GM12872 (cell line): ENCODE data around the gene GABRQ.

Source experiments
- TF ChIP-seq, protein P1 (sequence below): IDR thresholded peaks from 3 replicates; pipeline ENCODE4 v1.5.1; 2011; ENCODE audit warnings: low read depth, mild to moderate bottlenecking, low read length, moderate library complexity; ENCODE audit not compliant: insufficient read depth

GABRQ gene

GRCh38 chrX:152637649-152638442 lies at the start of gene GABRQ:
GABRQ (plus strand) TSS chrX:152637895; CDS start chrX:152638203, 308 bp downstream.
- TF ChIP-seq, protein P1, sequence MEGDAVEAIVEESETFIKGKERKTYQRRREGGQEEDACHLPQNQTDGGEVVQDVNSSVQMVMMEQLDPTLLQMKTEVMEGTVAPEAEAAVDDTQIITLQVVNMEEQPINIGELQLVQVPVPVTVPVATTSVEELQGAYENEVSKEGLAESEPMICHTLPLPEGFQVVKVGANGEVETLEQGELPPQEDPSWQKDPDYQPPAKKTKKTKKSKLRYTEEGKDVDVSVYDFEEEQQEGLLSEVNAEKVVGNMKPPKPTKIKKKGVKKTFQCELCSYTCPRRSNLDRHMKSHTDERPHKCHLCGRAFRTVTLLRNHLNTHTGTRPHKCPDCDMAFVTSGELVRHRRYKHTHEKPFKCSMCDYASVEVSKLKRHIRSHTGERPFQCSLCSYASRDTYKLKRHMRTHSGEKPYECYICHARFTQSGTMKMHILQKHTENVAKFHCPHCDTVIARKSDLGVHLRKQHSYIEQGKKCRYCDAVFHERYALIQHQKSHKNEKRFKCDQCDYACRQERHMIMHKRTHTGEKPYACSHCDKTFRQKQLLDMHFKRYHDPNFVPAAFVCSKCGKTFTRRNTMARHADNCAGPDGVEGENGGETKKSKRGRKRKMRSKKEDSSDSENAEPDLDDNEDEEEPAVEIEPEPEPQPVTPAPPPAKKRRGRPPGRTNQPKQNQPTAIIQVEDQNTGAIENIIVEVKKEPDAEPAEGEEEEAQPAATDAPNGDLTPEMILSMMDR, result no peak

DNA sequence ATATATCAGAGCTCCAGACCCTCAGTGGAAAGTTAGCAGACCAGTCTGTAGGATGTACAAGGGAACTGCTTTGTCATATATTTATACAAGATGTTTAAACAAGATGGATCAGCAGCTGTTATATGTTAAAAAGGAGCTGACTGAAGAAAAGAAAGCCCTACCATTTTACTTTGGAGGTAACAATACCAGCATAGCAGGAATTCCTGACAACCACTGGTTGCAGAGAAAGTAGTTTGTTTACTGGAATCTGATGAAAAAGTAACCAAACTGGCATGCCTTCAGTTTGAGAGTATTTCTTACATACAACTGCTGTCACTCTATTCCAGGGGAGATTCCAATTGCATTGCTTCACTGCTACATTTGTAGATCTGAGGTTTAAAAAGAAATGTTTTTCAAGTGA lies 49.5 kb upstream of the GABRQ start:
- TF ChIP-seq, protein P1, result no peak

DNA sequence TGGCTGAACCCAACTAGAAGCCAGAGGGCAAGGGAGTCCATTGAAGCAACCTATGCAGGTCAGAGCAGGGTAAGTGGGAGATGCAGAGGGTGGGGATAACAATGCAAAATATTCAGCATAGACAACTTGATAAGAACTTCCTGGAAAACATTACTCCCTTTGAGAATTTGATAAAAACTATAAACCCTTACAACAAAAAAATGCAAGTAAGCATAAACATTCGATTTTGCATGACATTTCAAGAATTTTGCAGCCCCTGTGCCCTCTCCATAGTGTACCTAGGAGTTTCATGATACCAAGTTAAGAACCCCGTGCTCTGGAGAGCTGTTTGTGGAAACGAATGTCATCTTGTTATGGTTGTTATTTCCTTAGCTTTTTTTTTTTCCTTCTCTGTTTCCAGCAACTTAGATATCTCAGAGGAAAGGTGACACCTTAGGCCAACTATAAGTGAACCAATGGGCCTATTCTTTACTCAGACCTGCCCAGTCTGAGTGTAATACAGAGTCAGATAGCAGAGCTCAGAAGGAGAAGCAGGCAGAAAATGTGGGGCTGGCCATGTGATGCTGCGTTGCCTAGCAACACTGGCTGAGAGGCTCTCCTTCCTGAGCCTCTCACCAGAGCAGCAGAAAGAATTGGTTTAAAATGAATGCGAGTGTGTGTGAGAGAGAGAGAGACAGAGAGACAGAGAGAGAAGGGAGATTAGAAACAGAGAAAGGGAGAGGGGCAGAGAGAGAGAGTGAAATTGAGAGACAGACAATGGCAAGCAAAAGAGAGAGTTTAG lies 36.7 kb upstream of the GABRQ start:
- TF ChIP-seq, protein P1, result no peak

DNA sequence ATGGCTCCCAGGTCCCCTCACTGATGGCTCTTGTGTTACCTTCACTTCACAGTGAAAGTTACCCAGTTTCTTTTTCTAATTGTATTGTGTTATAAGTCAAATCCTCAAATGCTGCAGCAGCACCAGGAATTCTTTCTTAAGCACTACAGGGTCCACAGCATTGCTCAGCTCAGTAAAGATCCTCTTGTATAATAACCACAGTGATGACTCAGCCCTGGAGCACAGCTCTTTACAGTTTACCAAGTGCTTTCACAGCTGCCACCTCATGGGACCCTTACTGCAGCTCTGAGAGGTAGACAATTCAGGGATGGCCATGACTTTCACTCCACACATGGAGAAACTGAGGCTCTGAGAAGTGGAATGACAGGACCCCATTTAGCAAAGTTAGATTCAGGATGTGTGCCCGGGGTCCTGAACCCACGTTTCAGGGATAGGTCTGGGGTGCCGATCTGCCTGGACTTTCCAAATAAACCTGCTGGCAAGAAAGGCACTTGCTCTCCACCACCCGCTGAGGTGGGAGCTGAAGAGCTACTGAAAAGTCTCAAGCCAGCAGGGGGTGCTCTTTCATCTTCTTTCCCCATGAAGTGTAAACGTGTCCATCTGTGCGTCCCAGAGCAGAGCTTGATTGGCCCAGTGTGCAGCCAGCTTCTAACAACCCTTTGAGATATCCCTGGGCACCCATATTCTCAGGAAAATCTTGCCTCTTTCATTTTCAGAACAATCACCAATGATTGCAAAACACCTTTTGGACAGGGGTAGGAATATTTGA lies 35.7 kb upstream of the GABRQ start:
- TF ChIP-seq, protein P1, result peak; percentile 20; the same call in 1 of the 3 replicates

DNA sequence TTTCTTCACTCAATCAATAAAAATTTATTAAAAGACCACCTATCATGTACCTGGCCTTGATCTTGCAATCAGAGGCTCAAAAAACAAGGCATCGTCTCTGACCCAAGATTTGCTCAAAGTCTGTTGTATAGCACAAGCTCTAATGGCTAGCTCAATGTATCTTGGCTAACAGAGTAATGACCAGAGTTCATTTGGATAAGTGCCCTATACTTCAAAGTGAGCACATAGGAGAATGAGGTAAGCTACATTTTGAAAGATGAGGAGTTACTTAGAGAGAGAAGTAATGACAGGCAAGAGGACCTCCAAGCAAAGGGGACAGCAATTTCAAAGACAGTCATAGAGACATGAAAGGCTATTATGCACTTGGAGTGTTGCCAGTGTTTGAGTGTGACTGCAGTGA lies 22.9 kb upstream of the GABRQ start:
- TF ChIP-seq, protein P1, result no peak

DNA sequence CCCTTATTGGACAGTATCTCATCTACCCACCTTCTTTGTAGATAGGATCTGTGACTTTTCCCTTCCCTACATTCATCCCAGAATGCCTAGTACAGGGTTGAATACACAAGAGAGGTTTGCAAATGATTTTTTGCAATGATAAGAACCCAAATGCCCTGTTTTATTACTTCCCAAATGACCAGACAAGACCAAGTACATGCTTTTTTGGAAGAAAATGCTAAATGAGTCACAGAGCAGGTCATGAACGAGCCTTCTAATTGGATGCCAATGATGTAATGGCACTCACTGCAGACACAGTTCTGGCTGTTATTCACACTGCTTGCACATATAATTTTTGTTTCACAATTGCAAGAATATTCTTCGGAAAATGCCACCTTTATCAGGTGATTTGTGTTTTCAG lies 17.8 kb upstream of the GABRQ start:
- TF ChIP-seq, protein P1, result no peak
